DND-41 (cell line): ENCODE data around the gene CDCA7L.

Source experiments
- ATAC-seq: fragments of 200-7000 bp; cut with Tn5 transposase; 3 replicates; pipeline ENCODE4 v1.9.1; 2021; ENCODE audit warnings: low read depth; ENCODE audit not compliant: insufficient read depth
- DNase-seq: peaks from one replicate; pipeline ENCODE4 v3.0.0-alpha.2; 2020
- H2AFZ ChIP-seq: 2 replicates; pipeline ENCODE4 v1.6.0; 2012; ENCODE audit warnings: low read depth, low read length
- H3K27ac ChIP-seq: 2 replicates; pipeline ENCODE4 v1.5.1; 2012; ENCODE audit warnings: low read length, inconsistent platforms
- H3K27me3 ChIP-seq: fragments of 200-600 bp; sonication (generic); 2 replicates; pipeline ENCODE4 v1.6.0; 2012; ENCODE audit warnings: low read length, mild to moderate bottlenecking, inconsistent platforms; ENCODE audit not compliant: insufficient read depth, poor library complexity
- H3K36me3 ChIP-seq: 2 replicates; pipeline ENCODE4 v1.5.1; 2012; ENCODE audit warnings: low read length, inconsistent platforms; ENCODE audit not compliant: insufficient read depth
- H3K4me1 ChIP-seq: 2 replicates; pipeline ENCODE4 v1.5.1; 2012; ENCODE audit warnings: mild to moderate bottlenecking, low read length; ENCODE audit not compliant: insufficient read depth
- H3K4me2 ChIP-seq: 2 replicates; pipeline ENCODE4 v1.6.0; 2012; ENCODE audit warnings: mild to moderate bottlenecking, moderate library complexity, low read length, inconsistent platforms; ENCODE audit not compliant: insufficient read depth
- H3K4me3 ChIP-seq, 2 experiments: fragments of 200-600 bp in 1 of 2; shearing (Covaris generic) in 1 of 2; 2 replicates each; pipeline ENCODE4 v1.5.1; 2012 to 2016; ENCODE audit warnings: inconsistent platforms in 2 of 2, low read length in 2 of 2, mild to moderate bottlenecking in 2 of 2, low read depth in 1 of 2, moderate library complexity in 1 of 2
- H3K79me2 ChIP-seq: 2 replicates; pipeline ENCODE4 v1.6.0; 2012; ENCODE audit warnings: low read length, inconsistent platforms; ENCODE audit not compliant: insufficient read depth
- H3K9ac ChIP-seq: 2 replicates; pipeline ENCODE4 v1.6.0; 2012; ENCODE audit warnings: low read depth, mild to moderate bottlenecking, inconsistent platforms, low read length, moderate library complexity
- H3K9me3 ChIP-seq: 2 replicates; pipeline ENCODE4 v1.5.1; 2012; ENCODE audit warnings: low read length, moderate library complexity, mild to moderate bottlenecking, inconsistent platforms; ENCODE audit not compliant: insufficient read depth, severe bottlenecking
- H4K20me1 ChIP-seq: 2 replicates; pipeline ENCODE4 v1.6.0; 2012; ENCODE audit warnings: low read length; ENCODE audit not compliant: insufficient read depth
- EZH2 ChIP-seq: IDR thresholded peaks from 3 replicates; pipeline ENCODE4 v1.6.1; 2012; ENCODE audit warnings: borderline replicate concordance, low read depth, mild to moderate bottlenecking, moderate library complexity, low read length, inconsistent platforms; ENCODE audit not compliant: severe bottlenecking
- TF ChIP-seq, protein P1 (sequence below): IDR thresholded peaks from 2 replicates; pipeline ENCODE4 v1.5.1; 2012; ENCODE audit warnings: borderline replicate concordance, low read length, moderate library complexity, mild to moderate bottlenecking; ENCODE audit not compliant: poor library complexity, severe bottlenecking; ENCODE audit errors: extremely low read depth

Gene CDCA7L

GRCh38 chr7:21947946-21948345, 2.2 kb upstream of the CDCA7L start:
- peaks cover 23% of the 10 kb centered on the region for H3K27me3 ChIP-seq
- H3K79me2 ChIP-seq = no peaks in the 10 kb centered on the region
- no peaks in the 10 kb centered on the region for H4K20me1 ChIP-seq
- no peak overlapping the region for H3K4me3 ChIP-seq
- TF ChIP-seq EZH2 = no peak
- TF ChIP-seq, protein P1, sequence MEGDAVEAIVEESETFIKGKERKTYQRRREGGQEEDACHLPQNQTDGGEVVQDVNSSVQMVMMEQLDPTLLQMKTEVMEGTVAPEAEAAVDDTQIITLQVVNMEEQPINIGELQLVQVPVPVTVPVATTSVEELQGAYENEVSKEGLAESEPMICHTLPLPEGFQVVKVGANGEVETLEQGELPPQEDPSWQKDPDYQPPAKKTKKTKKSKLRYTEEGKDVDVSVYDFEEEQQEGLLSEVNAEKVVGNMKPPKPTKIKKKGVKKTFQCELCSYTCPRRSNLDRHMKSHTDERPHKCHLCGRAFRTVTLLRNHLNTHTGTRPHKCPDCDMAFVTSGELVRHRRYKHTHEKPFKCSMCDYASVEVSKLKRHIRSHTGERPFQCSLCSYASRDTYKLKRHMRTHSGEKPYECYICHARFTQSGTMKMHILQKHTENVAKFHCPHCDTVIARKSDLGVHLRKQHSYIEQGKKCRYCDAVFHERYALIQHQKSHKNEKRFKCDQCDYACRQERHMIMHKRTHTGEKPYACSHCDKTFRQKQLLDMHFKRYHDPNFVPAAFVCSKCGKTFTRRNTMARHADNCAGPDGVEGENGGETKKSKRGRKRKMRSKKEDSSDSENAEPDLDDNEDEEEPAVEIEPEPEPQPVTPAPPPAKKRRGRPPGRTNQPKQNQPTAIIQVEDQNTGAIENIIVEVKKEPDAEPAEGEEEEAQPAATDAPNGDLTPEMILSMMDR = no peak
- ATAC-seq (no peak), DNase-seq (no peak)
- no peak overlapping the region for H2AFZ ChIP-seq
- no peak overlapping the region for H3K27ac ChIP-seq
- no peaks in the 10 kb centered on the region for H3K9me3 ChIP-seq
- no peak overlapping the region for H3K9ac ChIP-seq
- H3K36me3 ChIP-seq = no peaks in the 10 kb centered on the region
- no peaks in the 10 kb centered on the region for H3K4me1 ChIP-seq
- no peak overlapping the region for H3K4me2 ChIP-seq

DNA sequence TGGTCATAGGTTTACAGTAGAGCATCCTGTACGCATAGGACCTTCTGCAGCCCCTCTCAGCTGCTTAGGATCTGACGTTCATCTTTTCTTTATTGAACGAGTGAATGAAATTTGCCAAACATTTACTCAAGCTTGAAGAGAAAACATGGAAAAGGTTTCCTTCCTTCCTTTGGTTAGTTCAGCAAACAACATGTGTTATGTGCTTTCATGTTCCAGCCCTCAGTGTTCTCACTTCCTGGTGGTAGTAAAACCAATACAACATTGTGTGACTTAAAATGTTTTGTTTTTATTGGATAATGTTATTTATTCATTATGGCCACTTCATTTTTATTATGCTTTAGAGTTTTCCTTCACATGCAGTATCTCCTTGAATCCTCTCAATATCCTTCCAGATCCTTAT, 1.4 kb upstream of the CDCA7L start:
- no peak for DNase-seq
- Histone ChIP-seq H3K36me3 (no peaks in the 10 kb centered on the region), H3K4me2 (no peak overlapping the region), H3K79me2 (no peaks in the 10 kb centered on the region), H3K4me3 (no peak overlapping the region), H4K20me1 (no peaks in the 10 kb centered on the region), H3K4me1 (no peaks in the 10 kb centered on the region), H3K9ac (no peak overlapping the region), H3K27ac (no peak overlapping the region), H3K27me3 (peaks cover 24% of the 10 kb centered on the region), H2AFZ (no peak overlapping the region), H3K9me3 (no peaks in the 10 kb centered on the region)
- TF ChIP-seq, protein P1 = no peak
- TF ChIP-seq EZH2 = no peak
- ATAC-seq = no peak

DNA sequence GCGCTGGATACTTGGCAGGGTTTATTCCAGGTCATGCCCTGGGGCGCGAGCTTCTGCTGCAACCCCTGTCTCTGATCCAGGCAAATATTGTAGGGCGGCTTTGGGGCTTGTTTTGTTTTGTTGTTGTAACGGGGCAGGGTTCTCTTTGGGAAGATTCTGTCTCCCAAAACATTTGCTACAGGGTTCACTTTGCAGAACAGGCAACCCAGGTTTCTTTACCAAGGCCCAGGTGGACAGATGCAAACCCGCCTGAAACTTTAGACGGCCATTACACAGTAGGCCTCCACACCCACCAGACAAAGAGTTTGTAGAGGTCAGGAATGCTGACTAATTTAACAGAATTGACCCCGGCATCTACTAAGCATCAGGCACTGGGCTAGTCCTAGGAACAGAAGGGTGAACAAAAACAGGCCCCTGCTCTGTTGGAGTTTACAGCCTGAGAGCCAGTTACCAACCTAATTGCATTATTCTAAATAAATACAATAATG, 567 bp upstream of the CDCA7L start:
- ATAC-seq (no peak), DNase-seq (no peak)
- Histone ChIP-seq H3K4me3 (no peak overlapping the region), H3K4me1 (no peaks in the 10 kb centered on the region), H3K9me3 (no peaks in the 10 kb centered on the region), H3K36me3 (no peaks in the 10 kb centered on the region), H3K4me2 (no peak overlapping the region), H3K27me3 (peaks cover 27% of the 10 kb centered on the region), H3K79me2 (no peaks in the 10 kb centered on the region), H3K9ac (no peak overlapping the region), H3K27ac (no peak overlapping the region), H2AFZ (no peak overlapping the region), H4K20me1 (no peaks in the 10 kb centered on the region)
- no peak for TF ChIP-seq EZH2
- TF ChIP-seq, protein P1 = no peak
